Natural killer cell (primary cell): ENCODE measurements around the gene FCMR. TPM values are rescaled to one million over a fixed set of nuclear protein-coding genes. Genes with fewer than 3 reads are reported as not detected.

ENCODE experiments used
- ATAC-seq, 3 donors: fragments of 150-1000 bp in 2 of 3; fragments of 200-7000 bp in 1 of 3; cut with Tn5 transposase; 1 replicate in 1 of 3; 2 replicates in 2 of 3; pipeline ENCODE4 v1.10.0; 2021; ENCODE audit warnings: mild to moderate bottlenecking in 2 of 3, moderate library complexity in 2 of 3
- DNase-seq, 2 donors: peaks; one replicate each; pipeline versions ENCODE4 v3.0.0 to v3.0.0-alpha.2; 2013 to 2021; ENCODE audit warnings: mixed read lengths in 1 of 2
- H3K27ac ChIP-seq: one replicate; pipeline ENCODE4 v1.5.1; 2013; ENCODE audit warnings: mild to moderate bottlenecking, low read length
- H3K27me3 ChIP-seq: one replicate; pipeline ENCODE4 v1.6.1; 2013; ENCODE audit warnings: low read length; ENCODE audit not compliant: control insufficient read depth, insufficient read depth
- H3K36me3 ChIP-seq: one replicate; pipeline ENCODE4 v1.6.1; 2013; ENCODE audit warnings: low read length; ENCODE audit not compliant: control insufficient read depth, insufficient read depth
- H3K4me1 ChIP-seq: one replicate; pipeline ENCODE4 v1.6.1; 2013; ENCODE audit warnings: low read length; ENCODE audit not compliant: control insufficient read depth, insufficient read depth
- H3K4me3 ChIP-seq: one replicate; pipeline ENCODE4 v1.5.1; 2013; ENCODE audit warnings: low read length
- H3K9me3 ChIP-seq: one replicate; pipeline ENCODE4 v1.6.1; 2013; ENCODE audit warnings: low read length; ENCODE audit not compliant: control insufficient read depth, insufficient read depth
- H3K27ac Mint-ChIP-seq, 2 donors: one replicate each; pipeline ENCODE4 v1.8.0; 2022; ENCODE audit warnings: mild to moderate bottlenecking in 2 of 2, mixed read lengths in 2 of 2, moderate library complexity in 1 of 2
- H3K27me3 Mint-ChIP-seq, 2 donors: one replicate each; pipeline ENCODE4 v1.8.0; 2022; ENCODE audit warnings: low read depth in 2 of 2, mixed read lengths in 2 of 2
- H3K36me3 Mint-ChIP-seq: one replicate; pipeline ENCODE4 v1.8.0; 2022; ENCODE audit warnings: mixed read lengths
- H3K4me1 Mint-ChIP-seq, 2 donors: one replicate each; pipeline ENCODE4 v1.8.0; 2022; ENCODE audit warnings: mixed read lengths in 2 of 2
- H3K4me3 Mint-ChIP-seq: one replicate; pipeline ENCODE4 v1.8.0; 2022; ENCODE audit warnings: mild to moderate bottlenecking, moderate library complexity, mixed read lengths
- H3K9me3 Mint-ChIP-seq, 2 donors: one replicate each; pipeline ENCODE4 v1.8.0; 2022; ENCODE audit warnings: mixed read lengths in 2 of 2
- WGBS: methylation state at CpG from one replicate; pipeline ENCODE4 v1.1.7; 2013; ENCODE audit warnings: missing lambda C conversion rate; ENCODE audit not compliant: insufficient coverage; 5-methylcytosine and 5-hydroxymethylcytosine counted together
- intact Hi-C: fragments of 100-400 bp; cut with micrococcal nuclease; formaldehyde crosslinking; loops from one replicate; pipeline ENCODE4 v1.14.2; 2022
- total RNA-seq, 4 donors: library from RNA; stranded (reverse); fragments of 120-200 nt in 1 of 4; gene quantifications; one replicate each; pipeline versions ENCODE4 v1.2.3 to v1.2.4, GENCODE V29; 2013 to 2022
- TF ChIP-seq, protein P1 (sequence below): fragments of 200-600 bp; IDR thresholded peaks from one replicate; pipeline ENCODE4 v1.8.0; 2022; ENCODE audit warnings: antibody characterized with exemption

FCMR gene
- total RNA-seq, 3 donors from 2014 or later (not counting 1 experiment from before 2014, with no cell fraction given) = 157 to 178 (median 177) TPM

DNA sequence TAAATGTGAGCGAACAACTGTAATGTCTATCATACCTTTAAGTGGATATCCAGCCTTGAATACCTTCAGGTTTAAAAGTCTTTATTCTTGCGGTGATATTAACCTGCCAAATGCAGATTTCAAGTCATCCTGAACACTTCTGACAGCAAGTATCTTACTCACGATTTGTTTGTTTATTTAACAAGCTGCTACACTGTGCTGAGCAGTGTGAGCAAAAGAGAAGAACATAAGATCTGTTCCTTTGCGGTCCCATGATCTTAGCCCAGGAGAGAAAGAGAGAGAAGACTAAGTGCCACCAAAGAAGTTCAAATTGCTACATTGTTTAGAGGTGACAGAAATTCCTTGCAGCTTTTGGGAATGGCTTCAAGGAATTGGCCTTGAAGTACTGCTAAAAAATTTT lies 34.0 kb downstream of the FCMR start:
- no peak for DNase-seq
- ATAC-seq = no peak
- H3K27me3 ChIP-seq = no peaks in the 10 kb centered on the region
- H3K27ac ChIP-seq = no peak overlapping the region
- no peaks in the 10 kb centered on the region for H3K9me3 Mint-ChIP-seq
- H3K4me3 Mint-ChIP-seq = no peak overlapping the region
- H3K27me3 Mint-ChIP-seq = peaks cover 3 to 19% of the 10 kb centered on the region in 2 donors
- intact Hi-C loops = no loop called here
- no peak overlapping the region for H3K4me3 ChIP-seq
- no peaks in the 10 kb centered on the region for H3K9me3 ChIP-seq
- no peaks in the 10 kb centered on the region for H3K36me3 ChIP-seq
- WGBS = 95% methylated on average over 4 of the region's 4 CpGs
- H3K4me1 ChIP-seq = peaks cover 5% of the 10 kb centered on the region
- TF ChIP-seq, protein P1, sequence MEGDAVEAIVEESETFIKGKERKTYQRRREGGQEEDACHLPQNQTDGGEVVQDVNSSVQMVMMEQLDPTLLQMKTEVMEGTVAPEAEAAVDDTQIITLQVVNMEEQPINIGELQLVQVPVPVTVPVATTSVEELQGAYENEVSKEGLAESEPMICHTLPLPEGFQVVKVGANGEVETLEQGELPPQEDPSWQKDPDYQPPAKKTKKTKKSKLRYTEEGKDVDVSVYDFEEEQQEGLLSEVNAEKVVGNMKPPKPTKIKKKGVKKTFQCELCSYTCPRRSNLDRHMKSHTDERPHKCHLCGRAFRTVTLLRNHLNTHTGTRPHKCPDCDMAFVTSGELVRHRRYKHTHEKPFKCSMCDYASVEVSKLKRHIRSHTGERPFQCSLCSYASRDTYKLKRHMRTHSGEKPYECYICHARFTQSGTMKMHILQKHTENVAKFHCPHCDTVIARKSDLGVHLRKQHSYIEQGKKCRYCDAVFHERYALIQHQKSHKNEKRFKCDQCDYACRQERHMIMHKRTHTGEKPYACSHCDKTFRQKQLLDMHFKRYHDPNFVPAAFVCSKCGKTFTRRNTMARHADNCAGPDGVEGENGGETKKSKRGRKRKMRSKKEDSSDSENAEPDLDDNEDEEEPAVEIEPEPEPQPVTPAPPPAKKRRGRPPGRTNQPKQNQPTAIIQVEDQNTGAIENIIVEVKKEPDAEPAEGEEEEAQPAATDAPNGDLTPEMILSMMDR = no peak
- H3K4me1 Mint-ChIP-seq = peaks cover 22% of the 10 kb centered on the region in 2 donors
- no peaks in the 10 kb centered on the region for H3K36me3 Mint-ChIP-seq
- no peak overlapping the region for H3K27ac Mint-ChIP-seq

DNA sequence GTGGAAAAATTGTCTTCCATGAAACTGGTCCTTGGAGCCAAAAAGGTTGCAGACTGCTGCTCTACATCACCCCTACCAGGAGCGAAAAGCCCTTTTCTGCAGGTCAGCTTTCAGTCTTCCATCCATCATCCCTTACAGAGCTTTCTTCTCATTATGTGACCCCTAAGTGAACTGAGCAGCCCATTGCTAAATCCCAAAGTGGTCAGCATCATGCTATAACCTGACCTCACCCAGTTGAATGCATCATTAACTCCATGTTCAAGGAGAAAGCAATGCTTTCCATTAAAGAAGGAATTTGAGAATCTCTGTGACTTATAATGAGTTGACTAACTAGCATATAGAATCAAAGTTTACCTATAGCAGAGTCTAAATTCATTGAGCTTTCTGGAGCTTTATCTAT lies 34.9 kb downstream of the FCMR start:
- DNase-seq (no peak), ATAC-seq (no peak)
- Mint-ChIP-seq H3K27me3 (peaks cover 3 to 19% of the 10 kb centered on the region in 2 donors), H3K9me3 (no peaks in the 10 kb centered on the region), H3K36me3 (no peaks in the 10 kb centered on the region), H3K27ac (no peak overlapping the region), H3K4me1 (peaks cover 22% of the 10 kb centered on the region in 2 donors), H3K4me3 (no peak overlapping the region)
- Histone ChIP-seq H3K9me3 (no peaks in the 10 kb centered on the region), H3K27me3 (no peaks in the 10 kb centered on the region), H3K27ac (no peak overlapping the region), H3K36me3 (no peaks in the 10 kb centered on the region), H3K4me3 (no peak overlapping the region), H3K4me1 (peaks cover 5% of the 10 kb centered on the region)
- 100% methylated on average over 1 of the region's 1 CpG for WGBS
- TF ChIP-seq, protein P1 = no peak
- intact Hi-C loops = no loop called here

DNA sequence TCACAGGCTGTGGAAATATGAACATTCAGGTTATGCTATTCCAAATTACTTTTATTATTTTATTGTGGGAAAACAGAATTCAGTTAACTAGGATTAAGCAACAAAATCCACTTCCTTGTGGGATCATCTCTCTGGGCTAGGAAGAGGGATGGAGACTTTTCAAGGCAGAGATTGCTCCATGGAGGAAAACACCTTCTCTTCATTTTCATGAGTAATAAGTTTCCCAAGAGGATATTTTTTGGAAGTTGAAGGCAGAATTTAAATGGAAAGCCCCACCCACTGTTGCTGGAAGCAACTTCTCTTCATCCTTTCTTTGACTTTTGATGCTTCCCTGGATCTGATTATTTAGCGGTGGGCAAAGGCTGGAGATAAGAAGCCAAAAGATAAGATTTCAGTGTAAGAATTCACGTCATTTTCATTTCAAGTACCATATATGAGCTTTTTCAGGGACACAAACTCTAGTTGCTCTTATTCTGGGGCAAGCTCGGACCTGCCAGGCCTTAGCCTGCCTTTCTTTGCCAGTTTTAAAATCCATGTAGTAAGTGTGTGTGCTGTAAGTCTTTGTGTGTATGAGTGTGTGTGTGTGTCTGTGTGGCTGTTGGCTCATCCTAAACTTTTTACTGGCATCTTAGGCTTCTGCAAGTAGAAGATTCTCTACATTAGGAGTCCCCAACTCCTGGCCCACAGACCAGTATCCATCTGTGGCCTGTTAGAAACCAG lies 36.2 kb downstream of the FCMR start:
- Mint-ChIP-seq H3K4me1 (peaks cover 12% of the 10 kb centered on the region in 2 donors), H3K4me3 (no peak overlapping the region), H3K27me3 (peaks cover 3 to 19% of the 10 kb centered on the region in 2 donors), H3K27ac (no peak overlapping the region), H3K9me3 (no peaks in the 10 kb centered on the region), H3K36me3 (no peaks in the 10 kb centered on the region)
- Histone ChIP-seq H3K4me1 (peaks cover 2% of the 10 kb centered on the region), H3K27ac (no peak overlapping the region), H3K27me3 (no peaks in the 10 kb centered on the region), H3K36me3 (no peaks in the 10 kb centered on the region), H3K4me3 (no peak overlapping the region), H3K9me3 (no peaks in the 10 kb centered on the region)
- intact Hi-C loops = no loop called here
- TF ChIP-seq, protein P1 = no peak
- WGBS = 95% methylated on average over 3 of the region's 3 CpGs
- DNase-seq (no peak), ATAC-seq (no peak)

DNA sequence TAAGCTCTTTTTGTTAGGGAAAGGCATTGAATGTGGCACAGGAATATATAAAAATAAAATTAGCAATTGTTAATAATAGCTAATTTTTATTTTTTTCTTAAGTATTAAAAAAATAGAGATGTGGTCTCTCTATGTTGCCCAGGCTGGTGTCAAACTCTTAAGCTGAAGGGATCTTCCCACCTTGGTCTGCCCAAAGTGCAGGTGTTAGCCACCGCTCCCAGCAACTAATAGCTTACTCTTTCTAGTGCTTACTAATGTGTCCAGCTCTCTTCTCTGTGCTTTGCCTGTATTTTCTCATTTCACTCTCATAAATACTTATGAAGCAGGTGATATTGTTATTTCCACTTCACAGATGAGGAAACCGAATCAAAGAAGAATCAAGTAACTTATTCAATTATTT lies 37.9 kb downstream of the FCMR start:
- no peak overlapping the region for H3K4me3 Mint-ChIP-seq
- no peaks in the 10 kb centered on the region for H3K27me3 ChIP-seq
- no peak overlapping the region for H3K4me3 ChIP-seq
- H3K27me3 Mint-ChIP-seq = peaks cover 3 to 23% of the 10 kb centered on the region in 2 donors
- H3K4me1 ChIP-seq = no peaks in the 10 kb centered on the region
- H3K9me3 Mint-ChIP-seq = peaks cover 2% of the 10 kb centered on the region in 2 donors
- intact Hi-C loops = no loop called here
- TF ChIP-seq, protein P1 = no peak
- no peaks in the 10 kb centered on the region for H3K36me3 ChIP-seq
- peaks cover 5% of the 10 kb centered on the region for H3K36me3 Mint-ChIP-seq
- ATAC-seq (peak; percentile 48 to 98 (median 63)), DNase-seq (no peak)
- no peak overlapping the region for H3K27ac Mint-ChIP-seq
- WGBS = 38% methylated on average over 1 of the region's 2 CpGs
- H3K27ac ChIP-seq = no peak overlapping the region
- peaks cover 9 to 10% of the 10 kb centered on the region in 2 donors for H3K4me1 Mint-ChIP-seq
- no peaks in the 10 kb centered on the region for H3K9me3 ChIP-seq
